MCF 10A (cell line): ENCODE measurements around the gene KNTC1. TPM values are rescaled to one million over a fixed set of nuclear protein-coding genes. Genes with fewer than 3 reads are reported as not detected.

ENCODE experiments used
- BruUV-seq: library from RNA; stranded (reverse); fragments of 400-500 nt; replicated peaks from 2 replicates; lab custom pipeline; 2021; lab: Mats Ljungman, UMichigan
- CTCF ChIA-PET: fragments of 300-600 bp; sonication (Branson Sonifier 250); formaldehyde crosslinking; extraction: SDS; loops from one replicate; lab custom pipeline; 2021; ENCODE audit warnings: antibody characterized with exemption, inconsistent platforms; lab: Yijun Ruan, JAX
- POLR2A ChIA-PET: fragments of 300-600, 350-650 bp; sonication (Branson Sonifier 250); formaldehyde crosslinking; extraction: SDS; loops from one replicate; lab custom pipeline; 2020; ENCODE audit warnings: antibody characterized with exemption, inconsistent platforms; lab: Yijun Ruan, JAX
- DNase-seq: peaks from one replicate; pipeline ENCODE4 v3.0.0-alpha.2; 2018; ENCODE audit not compliant: unreplicated experiment
- H3K27ac Mint-ChIP-seq: one replicate; pipeline ENCODE4 v1.8.0; 2022; ENCODE audit warnings: mild to moderate bottlenecking, low read depth, mixed read lengths; ENCODE audit not compliant: unreplicated experiment
- H3K27me3 Mint-ChIP-seq: one replicate; pipeline ENCODE4 v1.8.0; 2022; ENCODE audit warnings: mixed read lengths; ENCODE audit not compliant: insufficient read depth, unreplicated experiment
- H3K36me3 Mint-ChIP-seq: one replicate; pipeline ENCODE4 v1.8.0; 2022; ENCODE audit warnings: mild to moderate bottlenecking, moderate library complexity, mixed read lengths; ENCODE audit not compliant: insufficient read depth, unreplicated experiment
- H3K4me1 Mint-ChIP-seq: one replicate; pipeline ENCODE4 v1.8.0; 2022; ENCODE audit warnings: mixed read lengths; ENCODE audit not compliant: insufficient read depth, unreplicated experiment
- H3K4me3 Mint-ChIP-seq: one replicate; pipeline ENCODE4 v1.8.0; 2022; ENCODE audit warnings: mild to moderate bottlenecking, moderate library complexity, mixed read lengths; ENCODE audit not compliant: unreplicated experiment
- H3K9me3 Mint-ChIP-seq: one replicate; pipeline ENCODE4 v1.8.0; 2022; ENCODE audit warnings: mixed read lengths; ENCODE audit not compliant: unreplicated experiment
- CTCF ChIP-seq: fragments of 200-600 bp; IDR thresholded peaks from one replicate; pipeline ENCODE4 v1.8.0; 2022; ENCODE audit warnings: antibody characterized with exemption, mild to moderate bottlenecking; ENCODE audit not compliant: unreplicated experiment
- intact Hi-C: fragments of 100-400 bp; cut with micrococcal nuclease; formaldehyde crosslinking; loops from 2 replicates; pipeline ENCODE4 v1.14.1; 2022
- total RNA-seq: library from RNA; stranded (reverse); gene quantifications from 2 replicates; pipeline ENCODE4 v1.2.3, GENCODE V29; 2022

The KNTC1 gene
- total RNA-seq, 1 experiment from 2014 or later: 26.1 TPM

- BruUV-seq: no TSS peak
- intact Hi-C loops: no loop called here
- no peak overlapping the region for H3K4me3 Mint-ChIP-seq
- TF ChIP-seq CTCF: no peak
- CTCF ChIA-PET: interaction anchor here (0.9 kb wide), 1 partner anchor 31 kb away, joined by 4 read pairs; no protein-coding TSS in a partner anchor
- no peak for DNase-seq
- H3K4me1 Mint-ChIP-seq: peaks cover 11% of the 10 kb centered on the region
- H3K36me3 Mint-ChIP-seq: peaks cover 74% of the 10 kb centered on the region
- POLR2A ChIA-PET: interaction anchor here (0.8 to 11.3 kb wide), 5 partner anchors 9 to 103 kb away, joined by 3 to 271 read pairs (median 6); partner anchors contain the start of genes KNTC1 and RSRC2
- H3K9me3 Mint-ChIP-seq: no peaks in the 10 kb centered on the region
- no peaks in the 10 kb centered on the region for H3K27me3 Mint-ChIP-seq
- H3K27ac Mint-ChIP-seq: no peak overlapping the region
Observed at GRCh38 chr12:122503147-122503751, 23.8 kb upstream of the KNTC1 start.

GRCh38 chr12:122503783-122504590, 23.1 kb upstream of the KNTC1 start:
- intact Hi-C loops: no loop called here
- H3K4me3 Mint-ChIP-seq: no peak overlapping the region
- H3K27ac Mint-ChIP-seq: no peak overlapping the region
- peaks cover 81% of the 10 kb centered on the region for H3K36me3 Mint-ChIP-seq
- CTCF ChIA-PET: interaction anchor here (0.9 kb wide), 2 partner anchors 31 to 248 kb away, joined by 3 to 4 read pairs; no protein-coding TSS in a partner anchor
- H3K4me1 Mint-ChIP-seq: peaks cover 11% of the 10 kb centered on the region
- POLR2A ChIA-PET: interaction anchor here (0.8 to 11.3 kb wide), 5 partner anchors 9 to 104 kb away, joined by 3 to 271 read pairs (median 6); partner anchors contain the start of genes KNTC1 and RSRC2
- no peaks in the 10 kb centered on the region for H3K27me3 Mint-ChIP-seq
- no peaks in the 10 kb centered on the region for H3K9me3 Mint-ChIP-seq
- DNase-seq: no peak
- no TSS peak for BruUV-seq
- TF ChIP-seq CTCF: no peak

GRCh38 chr12:122505419-122506051, 21.5 kb upstream of the KNTC1 start:
- ChIA-PET POLR2A (interaction anchor here (0.6 to 11.3 kb wide), 6 partner anchors 11 to 129 kb away, joined by 3 to 271 read pairs (median 6); partner anchors contain the start of genes KNTC1 and RSRC2), CTCF (interaction anchor here (0.7 kb wide), 1 partner anchor 106 kb away, joined by 3 read pairs; no protein-coding TSS in a partner anchor)
- no peak for DNase-seq
- TF ChIP-seq CTCF: no peak
- Mint-ChIP-seq H3K36me3 (peaks cover 90% of the 10 kb centered on the region), H3K27ac (no peak overlapping the region), H3K4me1 (peaks cover 11% of the 10 kb centered on the region), H3K27me3 (no peaks in the 10 kb centered on the region), H3K4me3 (no peak overlapping the region), H3K9me3 (no peaks in the 10 kb centered on the region)
- intact Hi-C loops: no loop called here
- no TSS peak for BruUV-seq
